SK-N-SH (cell line): ENCODE measurements around the gene PTBP1. TPM values are rescaled to one million over a fixed set of nuclear protein-coding genes. Genes with fewer than 3 reads are reported as not detected.
"Not testable (repeated sequence)": the region's sequence is repeated elsewhere in the genome, so short reads cannot be mapped to it uniquely, and the experiment has no call there.

ENCODE experiments used
- CTCF ChIA-PET: fragments of 300-600, 350-600 bp; formaldehyde crosslinking; extraction: SDS; loops from one replicate; lab custom pipeline; 2021; lab: Yijun Ruan, JAX
- POLR2A ChIA-PET: fragments of 350-600 bp; sonication (Branson Sonifier 250); formaldehyde crosslinking; extraction: SDS; loops from one replicate; lab custom pipeline; 2020; ENCODE audit warnings: antibody characterized with exemption, inconsistent platforms; lab: Yijun Ruan, JAX
- DNase-seq: peaks from one replicate; pipeline ENCODE4 v3.0.0; 2012
- H2AFZ ChIP-seq: fragments of 200-600 bp; sonication (generic); 2 replicates; pipeline ENCODE4 v1.8.1; 2016; ENCODE audit warnings: antibody characterized with exemption, mild to moderate bottlenecking, low read depth
- H3F3A ChIP-seq: fragments of 200-600 bp; sonication (generic); replicated peaks from 2 replicates; pipeline ENCODE3; 2016; ENCODE audit warnings: antibody characterized with exemption, mild to moderate bottlenecking; ENCODE audit not compliant: insufficient read depth
- H3K27ac ChIP-seq, 2 experiments: fragments of 200-500 bp in 1 of 2; fragments of 200-600 bp in 1 of 2; sonication (Bioruptor generic) in 1 of 2; sonication (generic), shearing (Covaris generic) in 1 of 2; 2 replicates each; pipeline versions ENCODE4 v1.5.1 to v1.6.1; 2014 to 2016; ENCODE audit warnings: low read depth in 2 of 2, inconsistent platforms in 1 of 2, low read length in 1 of 2, mild to moderate bottlenecking in 1 of 2, mixed read lengths in 1 of 2
- H3K27me3 ChIP-seq: fragments of 200-600 bp; sonication (generic), shearing (Covaris generic); 2 replicates; pipeline ENCODE4 v1.6.1; 2016; ENCODE audit warnings: mixed run types; ENCODE audit not compliant: insufficient read depth
- H3K36me3 ChIP-seq, 2 experiments: fragments of 200-500 bp in 1 of 2; fragments of 200-600 bp in 1 of 2; sonication (Bioruptor generic) in 1 of 2; sonication (generic) in 1 of 2; replicated peaks in 1 of 2; 2 replicates each; pipeline versions ENCODE3 to v1.5.1; 2014 to 2016; ENCODE audit warnings: low read length in 1 of 2, mild to moderate bottlenecking in 1 of 2; ENCODE audit not compliant: insufficient read depth in 2 of 2, control insufficient read depth in 1 of 2
- H3K4me1 ChIP-seq, 2 experiments: fragments of 200-500 bp in 1 of 2; fragments of 200-600 bp in 1 of 2; sonication (Bioruptor generic) in 1 of 2; sonication (generic), shearing (Covaris generic) in 1 of 2; 2 replicates each; pipeline versions ENCODE4 v1.5.1 to v1.6.1; 2014 to 2016; ENCODE audit warnings: low read depth in 1 of 2, low read length in 1 of 2, mixed run types in 1 of 2; ENCODE audit not compliant: insufficient read depth in 2 of 2, control insufficient read depth in 1 of 2
- H3K4me2 ChIP-seq: fragments of 200-600 bp; sonication (generic), shearing (Covaris generic); 2 replicates; pipeline ENCODE4 v1.6.1; 2017; ENCODE audit warnings: mixed run types
- H3K4me3 ChIP-seq, 2 experiments: fragments of 200-500 bp in 1 of 2; fragments of 200-600 bp in 1 of 2; sonication (Bioruptor generic) in 1 of 2; sonication (generic), shearing (Covaris generic) in 1 of 2; 2 replicates each; pipeline versions ENCODE4 v1.5.1 to v1.8.1; 2014 to 2016; ENCODE audit warnings: low read depth in 2 of 2, inconsistent platforms in 1 of 2, low read length in 1 of 2, mild to moderate bottlenecking in 1 of 2, mixed read lengths in 1 of 2, moderate library complexity in 1 of 2
- H3K79me2 ChIP-seq: fragments of 200-600 bp; sonication (generic); 2 replicates; pipeline ENCODE4 v1.8.1; 2017; ENCODE audit warnings: mild to moderate bottlenecking; ENCODE audit not compliant: insufficient read depth
- H3K9ac ChIP-seq: fragments of 200-600 bp; sonication (generic); 2 replicates; pipeline ENCODE4 v1.6.1; 2017; ENCODE audit warnings: mixed run types
- H3K9me2 ChIP-seq: fragments of 200-600 bp; sonication (generic); 2 replicates; pipeline ENCODE4 v1.6.1; 2017; ENCODE audit warnings: mixed run types
- H3K9me3 ChIP-seq: fragments of 200-600 bp; sonication (generic); 2 replicates; pipeline ENCODE4 v1.6.1; 2017; ENCODE audit warnings: mixed run types, mild to moderate bottlenecking, moderate library complexity
- H4K20me1 ChIP-seq: fragments of 200-600 bp; sonication (generic); 2 replicates; pipeline ENCODE4 v1.6.1; 2017; ENCODE audit warnings: mild to moderate bottlenecking, mixed run types; ENCODE audit not compliant: insufficient read depth
- FOXJ3 ChIP-seq: sonication (generic); formaldehyde crosslinking; IDR thresholded peaks from 2 replicates; pipeline ENCODE4 v1.5.1; 2020; ENCODE audit warnings: mild to moderate bottlenecking, missing genetic modification reagents
- POLR2AphosphoS5 ChIP-seq: IDR thresholded peaks from 2 replicates; pipeline ENCODE4 v1.6.1; 2012; ENCODE audit warnings: low read depth, low read length
- RCOR1 ChIP-seq: fragments of 150-350 bp; IDR thresholded peaks from 2 replicates; pipeline ENCODE4 v1.6.1; 2017; ENCODE audit warnings: antibody characterized with exemption, low read length
- YY1 ChIP-seq: IDR thresholded peaks from 2 replicates; pipeline ENCODE4 v1.4.0; 2012; ENCODE audit warnings: low read depth, mild to moderate bottlenecking
- WGBS: methylation state at CpG from one replicate; pipeline ENCODE4 v1.1.6; 2017; ENCODE audit warnings: low lambda C conversion rate; 5-methylcytosine and 5-hydroxymethylcytosine counted together
- polyA plus RNA-seq, 3 experiments: library from polyadenylated mRNA; depleted of rRNA; stranded (reverse); fragments of >200 nt; gene quantifications; 2 replicates each; pipeline ENCODE4 v1.2.3, GENCODE V29; 2012
- TF ChIP-seq, protein P1 (sequence below): fragments of 150-350 bp; IDR thresholded peaks from 2 replicates; pipeline ENCODE4 v1.6.1; 2017; ENCODE audit warnings: antibody characterized with exemption, low read length, low read depth, borderline replicate concordance
- TF ChIP-seq, protein P2 (sequence below): IDR thresholded peaks from 2 replicates; pipeline ENCODE4 v1.6.1; 2012; ENCODE audit warnings: mild to moderate bottlenecking, low read depth, low read length, moderate library complexity
- TF ChIP-seq, protein P3 (sequence below): IDR thresholded peaks from 2 replicates; pipeline ENCODE4 v1.4.0; 2012; ENCODE audit warnings: low read depth, borderline replicate concordance
- TF ChIP-seq, protein P4 (sequence below): IDR thresholded peaks from 2 replicates; pipeline ENCODE4; 2012

PTBP1 gene
- polyA plus RNA-seq, 1 of the 3 experiments (the other 2 are of a cell fraction) = 243 TPM

DNA sequence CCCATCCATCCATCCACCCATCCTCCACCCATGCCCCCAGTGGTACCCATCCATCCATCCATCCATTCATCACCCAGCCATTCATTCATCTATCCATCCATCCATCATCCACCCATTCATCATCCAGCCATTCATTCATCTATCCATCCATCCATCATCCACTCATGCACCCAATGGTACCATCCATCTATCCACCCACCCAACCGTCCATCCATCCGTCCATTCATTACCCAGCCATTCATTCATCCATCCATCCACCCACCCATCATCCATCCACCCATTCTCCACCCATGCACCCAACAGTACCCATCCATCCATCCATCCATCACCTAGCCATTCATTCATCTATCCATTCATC, 19.2 kb downstream of the PTBP1 start (continued):
- no peak for TF ChIP-seq RCOR1
- TF ChIP-seq, protein P1, sequence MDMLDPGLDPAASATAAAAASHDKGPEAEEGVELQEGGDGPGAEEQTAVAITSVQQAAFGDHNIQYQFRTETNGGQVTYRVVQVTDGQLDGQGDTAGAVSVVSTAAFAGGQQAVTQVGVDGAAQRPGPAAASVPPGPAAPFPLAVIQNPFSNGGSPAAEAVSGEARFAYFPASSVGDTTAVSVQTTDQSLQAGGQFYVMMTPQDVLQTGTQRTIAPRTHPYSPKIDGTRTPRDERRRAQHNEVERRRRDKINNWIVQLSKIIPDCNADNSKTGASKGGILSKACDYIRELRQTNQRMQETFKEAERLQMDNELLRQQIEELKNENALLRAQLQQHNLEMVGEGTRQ = no peak
- TF ChIP-seq POLR2AphosphoS5 = no peak
- no peak for TF ChIP-seq YY1

DNA sequence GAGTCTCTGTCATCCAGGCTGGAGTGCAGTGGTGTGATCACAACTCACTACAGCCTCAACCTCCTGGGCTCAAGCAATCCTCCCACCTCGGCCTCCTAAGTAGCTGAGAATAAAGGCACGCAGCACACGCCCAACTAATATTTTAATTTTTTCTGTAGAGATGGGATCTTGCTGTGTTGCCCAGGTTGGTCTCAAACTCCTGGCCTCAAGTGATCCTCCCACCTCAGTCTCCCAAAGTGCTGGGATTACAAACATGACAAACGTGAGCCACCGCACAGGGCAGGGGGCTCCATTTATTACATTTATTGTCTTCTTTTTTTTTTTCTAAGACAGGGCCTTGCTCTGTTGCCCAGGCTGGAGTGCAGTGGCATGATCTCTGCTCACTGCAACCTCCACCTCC, 23.0 kb downstream of the PTBP1 start:
- CTCF ChIA-PET, H3K36me3 ChIP-seq, H2AFZ ChIP-seq, H4K20me1 ChIP-seq, H3K9me2 ChIP-seq, H3K9me3 ChIP-seq, DNase-seq, H3F3A ChIP-seq, H3K4me2 ChIP-seq, POLR2A ChIA-PET, H3K27me3 ChIP-seq, H3K79me2 ChIP-seq, H3K4me3 ChIP-seq, H3K4me1 ChIP-seq, H3K9ac ChIP-seq, H3K27ac ChIP-seq: not testable (repeated sequence)
- WGBS = 93% methylated on average over 5 of the region's 5 CpGs

DNA sequence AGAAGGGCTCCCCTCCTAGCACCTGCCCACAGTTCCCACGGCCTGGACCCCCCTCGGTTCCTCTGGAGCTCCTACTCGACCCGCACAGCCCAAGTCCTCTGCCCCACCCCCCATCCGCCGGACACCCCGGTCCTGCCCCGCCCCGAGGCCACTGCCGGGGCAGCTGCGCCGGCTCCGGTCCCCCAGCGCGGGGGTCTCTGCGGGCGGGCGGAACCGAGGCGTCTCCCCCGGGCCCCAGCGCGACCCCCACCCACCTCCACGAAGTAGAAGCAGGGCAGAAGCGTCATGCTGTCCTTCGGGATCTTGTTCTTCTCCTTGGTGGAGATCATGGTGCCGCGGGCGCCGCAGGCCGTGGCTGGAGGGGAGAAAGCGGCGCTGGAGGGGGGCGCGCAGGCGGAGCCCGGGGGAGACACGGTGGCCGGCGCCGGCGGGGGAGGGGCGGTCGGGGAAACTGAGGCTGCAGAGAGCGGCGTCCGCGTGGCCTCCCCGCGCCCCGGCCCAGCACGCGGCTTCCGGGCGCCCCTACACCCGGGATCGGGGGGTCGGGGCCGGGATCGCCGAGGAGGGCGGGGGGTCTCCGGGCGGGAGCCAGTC, 24.1 kb downstream of the PTBP1 start:
- peaks cover 3% of the 10 kb centered on the region for H3F3A ChIP-seq
- no peaks in the 10 kb centered on the region for H3K79me2 ChIP-seq
- H3K27ac ChIP-seq = no peak overlapping the region; a peak in 1 of 4 replicates
- WGBS = 20% methylated on average over 10 of the region's 64 CpGs
- peak overlapping the region; percentile 41 to 45 for H3K4me3 ChIP-seq
- H3K9me3 ChIP-seq = no peaks in the 10 kb centered on the region
- H3K4me1 ChIP-seq = no peaks in the 10 kb centered on the region; a peak in 1 of 4 replicates
- peak; percentile 79 for DNase-seq
- H3K36me3 ChIP-seq = no peaks in the 10 kb centered on the region
- H3K9me2 ChIP-seq = no peaks in the 10 kb centered on the region
- peak overlapping the region; percentile 67; the same call in 1 of the 2 replicates for H3K4me2 ChIP-seq
- H3K9ac ChIP-seq = no peak overlapping the region
- H2AFZ ChIP-seq = no peak overlapping the region
- no peaks in the 10 kb centered on the region for H3K27me3 ChIP-seq
- TF ChIP-seq, protein P2, sequence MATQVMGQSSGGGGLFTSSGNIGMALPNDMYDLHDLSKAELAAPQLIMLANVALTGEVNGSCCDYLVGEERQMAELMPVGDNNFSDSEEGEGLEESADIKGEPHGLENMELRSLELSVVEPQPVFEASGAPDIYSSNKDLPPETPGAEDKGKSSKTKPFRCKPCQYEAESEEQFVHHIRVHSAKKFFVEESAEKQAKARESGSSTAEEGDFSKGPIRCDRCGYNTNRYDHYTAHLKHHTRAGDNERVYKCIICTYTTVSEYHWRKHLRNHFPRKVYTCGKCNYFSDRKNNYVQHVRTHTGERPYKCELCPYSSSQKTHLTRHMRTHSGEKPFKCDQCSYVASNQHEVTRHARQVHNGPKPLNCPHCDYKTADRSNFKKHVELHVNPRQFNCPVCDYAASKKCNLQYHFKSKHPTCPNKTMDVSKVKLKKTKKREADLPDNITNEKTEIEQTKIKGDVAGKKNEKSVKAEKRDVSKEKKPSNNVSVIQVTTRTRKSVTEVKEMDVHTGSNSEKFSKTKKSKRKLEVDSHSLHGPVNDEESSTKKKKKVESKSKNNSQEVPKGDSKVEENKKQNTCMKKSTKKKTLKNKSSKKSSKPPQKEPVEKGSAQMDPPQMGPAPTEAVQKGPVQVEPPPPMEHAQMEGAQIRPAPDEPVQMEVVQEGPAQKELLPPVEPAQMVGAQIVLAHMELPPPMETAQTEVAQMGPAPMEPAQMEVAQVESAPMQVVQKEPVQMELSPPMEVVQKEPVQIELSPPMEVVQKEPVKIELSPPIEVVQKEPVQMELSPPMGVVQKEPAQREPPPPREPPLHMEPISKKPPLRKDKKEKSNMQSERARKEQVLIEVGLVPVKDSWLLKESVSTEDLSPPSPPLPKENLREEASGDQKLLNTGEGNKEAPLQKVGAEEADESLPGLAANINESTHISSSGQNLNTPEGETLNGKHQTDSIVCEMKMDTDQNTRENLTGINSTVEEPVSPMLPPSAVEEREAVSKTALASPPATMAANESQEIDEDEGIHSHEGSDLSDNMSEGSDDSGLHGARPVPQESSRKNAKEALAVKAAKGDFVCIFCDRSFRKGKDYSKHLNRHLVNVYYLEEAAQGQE = no peak
- TF ChIP-seq, protein P3, sequence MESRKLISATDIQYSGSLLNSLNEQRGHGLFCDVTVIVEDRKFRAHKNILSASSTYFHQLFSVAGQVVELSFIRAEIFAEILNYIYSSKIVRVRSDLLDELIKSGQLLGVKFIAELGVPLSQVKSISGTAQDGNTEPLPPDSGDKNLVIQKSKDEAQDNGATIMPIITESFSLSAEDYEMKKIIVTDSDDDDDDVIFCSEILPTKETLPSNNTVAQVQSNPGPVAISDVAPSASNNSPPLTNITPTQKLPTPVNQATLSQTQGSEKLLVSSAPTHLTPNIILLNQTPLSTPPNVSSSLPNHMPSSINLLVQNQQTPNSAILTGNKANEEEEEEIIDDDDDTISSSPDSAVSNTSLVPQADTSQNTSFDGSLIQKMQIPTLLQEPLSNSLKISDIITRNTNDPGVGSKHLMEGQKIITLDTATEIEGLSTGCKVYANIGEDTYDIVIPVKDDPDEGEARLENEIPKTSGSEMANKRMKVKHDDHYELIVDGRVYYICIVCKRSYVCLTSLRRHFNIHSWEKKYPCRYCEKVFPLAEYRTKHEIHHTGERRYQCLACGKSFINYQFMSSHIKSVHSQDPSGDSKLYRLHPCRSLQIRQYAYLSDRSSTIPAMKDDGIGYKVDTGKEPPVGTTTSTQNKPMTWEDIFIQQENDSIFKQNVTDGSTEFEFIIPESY = no peak
- TF ChIP-seq, protein P4, sequence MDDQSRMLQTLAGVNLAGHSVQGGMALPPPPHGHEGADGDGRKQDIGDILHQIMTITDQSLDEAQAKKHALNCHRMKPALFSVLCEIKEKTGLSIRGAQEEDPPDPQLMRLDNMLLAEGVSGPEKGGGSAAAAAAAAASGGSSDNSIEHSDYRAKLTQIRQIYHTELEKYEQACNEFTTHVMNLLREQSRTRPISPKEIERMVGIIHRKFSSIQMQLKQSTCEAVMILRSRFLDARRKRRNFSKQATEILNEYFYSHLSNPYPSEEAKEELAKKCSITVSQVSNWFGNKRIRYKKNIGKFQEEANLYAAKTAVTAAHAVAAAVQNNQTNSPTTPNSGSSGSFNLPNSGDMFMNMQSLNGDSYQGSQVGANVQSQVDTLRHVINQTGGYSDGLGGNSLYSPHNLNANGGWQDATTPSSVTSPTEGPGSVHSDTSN = no peak
- no peak for TF ChIP-seq FOXJ3 (CRISPR knock-in tag)
- TF ChIP-seq, all 33 proteins: peak for 0
- ChIA-PET CTCF (no interaction called here), POLR2A (no interaction called here)
- H4K20me1 ChIP-seq = no peaks in the 10 kb centered on the region
